ENCODE measurements around the gene ERVMER34-1. TPM values are rescaled to one million over a fixed set of nuclear protein-coding genes. Genes with fewer than 3 reads are reported as not detected.
A peak's percentile ranks its signal among the peaks of the same experiment; 100 is the strongest.

ERVMER34-1 gene
- total RNA-seq, 2 experiments from 2014 or later = 0.07 TPM

- ChIA-PET POLR2A (no interaction called here), CTCF (no interaction called here)
- Mint-ChIP-seq H3K9me3 (no peaks in the 10 kb centered on the region), H3K4me3 (peak overlapping the region; percentile 96), H3K4me1 (ENCODE audit: low read depth) (peaks cover 40% of the 10 kb centered on the region), H3K27ac (peak overlapping the region; percentile 98), H3K27me3 (no peaks in the 10 kb centered on the region), H3K36me3 (ENCODE audit: low read depth) (peaks cover 61% of the 10 kb centered on the region)
- TF ChIP-seq CTCF (IDR thresholded peaks at IDR 0.05) = no peak
- ATAC-seq = no peak
- intact Hi-C loops (cut with micrococcal nuclease) = no loop called here
- DNase-seq = no peak
Measured at GRCh38 chr4:52715255-52715897, 35.8 kb downstream of the ERVMER34-1 start.

DNA sequence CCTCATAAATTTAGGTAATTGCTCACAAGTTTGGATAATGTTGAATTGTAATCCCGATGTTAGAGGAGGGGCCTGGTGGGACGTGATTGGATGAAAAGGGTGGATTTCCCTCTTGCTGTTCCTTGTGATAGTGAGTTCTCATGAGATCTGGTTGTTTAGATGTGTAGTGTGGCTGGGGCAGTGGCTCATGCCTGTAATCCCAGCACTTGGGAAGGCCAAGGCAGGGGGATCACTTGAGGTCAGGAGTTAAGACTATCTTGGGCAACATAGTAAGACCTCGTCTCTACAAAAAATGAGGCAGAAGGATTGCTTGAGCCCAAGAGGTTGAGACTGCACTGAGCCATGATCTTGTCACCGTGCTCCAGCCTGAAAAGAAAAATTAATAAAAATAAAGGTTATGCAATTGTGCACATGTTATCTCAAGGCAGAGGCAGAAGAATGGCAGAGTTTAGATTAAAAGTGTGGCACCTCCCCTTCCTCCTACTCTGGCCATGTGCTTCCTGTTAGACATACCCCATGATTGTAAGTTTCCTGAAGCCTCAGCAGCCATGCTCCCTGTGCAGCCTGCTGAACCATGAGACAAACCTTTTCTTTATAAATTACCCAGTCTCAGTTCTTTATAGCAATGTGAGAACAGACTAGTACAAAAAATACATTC is 36.5 kb downstream of the ERVMER34-1 start:
- Mint-ChIP-seq H3K9me3 (no peaks in the 10 kb centered on the region), H3K4me1 (ENCODE audit: low read depth) (peaks cover 40% of the 10 kb centered on the region), H3K36me3 (ENCODE audit: low read depth) (peaks cover 56% of the 10 kb centered on the region), H3K27me3 (no peaks in the 10 kb centered on the region), H3K27ac (peak overlapping the region; percentile 98), H3K4me3 (peak overlapping the region; percentile 96)
- ATAC-seq (no peak), DNase-seq (peak; percentile 42)
- ChIA-PET POLR2A (no interaction called here), CTCF (no interaction called here)
- TF ChIP-seq CTCF (IDR thresholded peaks at IDR 0.05) = no peak
- intact Hi-C loops (cut with micrococcal nuclease) = no loop called here

- peak overlapping the region; percentile 98 for H3K27ac Mint-ChIP-seq
- POLR2A ChIA-PET = interaction anchor here (0.7 to 2.7 kb wide), 7 partner anchors 8 to 467 kb away, joined by 3 to 46 read pairs (median 4); partner anchors contain the start of gene USP46
- ATAC-seq (no peak), DNase-seq (peak; percentile 19)
- CTCF ChIA-PET = interaction anchor here (2.0 to 2.8 kb wide), 2 partner anchors 9 to 269 kb away, joined by 4 to 11 read pairs; no protein-coding TSS in a partner anchor
- H3K4me1 Mint-ChIP-seq (ENCODE audit: low read depth) = peaks cover 38% of the 10 kb centered on the region
- no peak for TF ChIP-seq CTCF (IDR thresholded peaks at IDR 0.05)
- no peaks in the 10 kb centered on the region for H3K27me3 Mint-ChIP-seq
- H3K36me3 Mint-ChIP-seq (ENCODE audit: low read depth) = peaks cover 50% of the 10 kb centered on the region
- peak overlapping the region; percentile 96 for H3K4me3 Mint-ChIP-seq
- H3K9me3 Mint-ChIP-seq = no peaks in the 10 kb centered on the region
- intact Hi-C loops (cut with micrococcal nuclease) = no loop called here
Measured at GRCh38 chr4:52713456-52713937, 37.7 kb downstream of the ERVMER34-1 start.

DNA sequence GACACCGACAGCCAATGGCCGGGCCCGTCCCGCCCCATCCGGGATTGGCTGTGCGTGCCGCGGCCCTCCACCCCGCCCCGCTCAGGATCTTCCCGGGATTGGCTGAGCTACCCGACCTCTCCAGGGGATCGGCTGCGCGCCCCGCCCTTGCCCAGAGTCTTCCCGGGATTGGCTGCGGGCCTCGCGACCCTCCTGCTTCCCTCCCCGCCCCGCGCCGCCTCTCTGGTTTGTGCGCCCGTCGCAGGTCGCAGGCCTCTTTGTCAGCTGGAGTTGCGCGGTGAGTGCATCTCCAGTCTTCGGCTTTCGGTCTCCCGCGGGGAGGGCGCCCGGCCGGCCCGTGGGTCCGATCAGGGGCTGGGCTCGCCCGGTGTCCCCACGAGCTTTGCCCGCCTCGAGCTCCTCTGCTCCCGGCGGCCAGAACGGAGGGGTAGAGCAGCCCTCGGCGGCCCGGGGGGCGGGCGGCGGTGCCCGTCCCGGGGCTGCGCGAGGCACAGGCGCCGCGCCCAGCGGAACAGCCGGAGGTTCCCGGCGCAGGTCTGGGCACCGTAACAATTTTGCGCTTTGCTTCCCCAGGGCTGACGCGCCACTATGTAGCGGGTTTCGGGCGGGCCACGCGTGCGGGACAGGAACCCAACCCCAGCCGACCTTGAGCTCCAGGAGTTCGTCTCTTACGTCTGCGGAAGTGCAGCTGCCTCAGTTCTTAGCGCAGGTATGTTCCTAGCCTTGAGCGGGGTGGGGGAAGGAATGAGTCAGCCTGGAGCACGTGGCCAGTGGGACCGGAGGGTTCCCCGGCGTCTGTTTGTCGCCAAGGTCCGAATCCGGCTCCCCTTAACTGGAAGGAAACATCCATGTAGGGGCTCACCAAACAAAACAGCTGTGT is 38.7 kb downstream of the ERVMER34-1 start:
- H3K27ac Mint-ChIP-seq = peak overlapping the region; percentile 98
- no peaks in the 10 kb centered on the region for H3K9me3 Mint-ChIP-seq
- H3K36me3 Mint-ChIP-seq (ENCODE audit: low read depth) = peaks cover 45% of the 10 kb centered on the region
- TF ChIP-seq CTCF (IDR thresholded peaks at IDR 0.05) = no peak
- peak; percentile 96 for ATAC-seq
- H3K27me3 Mint-ChIP-seq = no peaks in the 10 kb centered on the region
- H3K4me1 Mint-ChIP-seq (ENCODE audit: low read depth) = peaks cover 38% of the 10 kb centered on the region
- intact Hi-C loops (cut with micrococcal nuclease) = no loop called here
- CTCF ChIA-PET = interaction anchor here (1.3 to 2.8 kb wide), 3 partner anchors 10 to 270 kb away, joined by 3 to 11 read pairs (median 4); no protein-coding TSS in a partner anchor
- peak overlapping the region; percentile 96 for H3K4me3 Mint-ChIP-seq
- POLR2A ChIA-PET = interaction anchor here (0.6 to 2.7 kb wide), 13 partner anchors 8 to 299 kb away, joined by 3 to 46 read pairs (median 4); partner anchors contain the start of gene USP46
- peak; percentile 98 for DNase-seq
